Raji (cell line): ENCODE data around the gene ARHGAP22.

ENCODE experiments used
- POLR2A ChIP-seq: IDR thresholded peaks from 2 replicates; pipeline ENCODE4 v1.6.1; 2011; ENCODE audit warnings: low read depth, low read length, control low read depth; ENCODE audit not compliant: insufficient read depth

The ARHGAP22 gene

GRCh38 chr10:48556065-48556464 lies 48.8 kb downstream of the ARHGAP22 start:
- TF ChIP-seq POLR2A = no peak

- TF ChIP-seq POLR2A = no peak
Observed at GRCh38 chr10:48555310-48556042, 49.4 kb downstream of the ARHGAP22 start.

- TF ChIP-seq POLR2A = no peak
Observed at GRCh38 chr10:48554656-48555055, 50.2 kb downstream of the ARHGAP22 start.

GRCh38 chr10:48554246-48554645 lies 50.6 kb downstream of the ARHGAP22 start:
- TF ChIP-seq POLR2A = no peak

GRCh38 chr10:48552946-48553564 lies 51.8 kb downstream of the ARHGAP22 start:
- no peak for TF ChIP-seq POLR2A

- TF ChIP-seq POLR2A = no peak
Observed at GRCh38 chr10:48551861-48552591, 52.8 kb downstream of the ARHGAP22 start.

GRCh38 chr10:48550977-48551376 lies 53.9 kb downstream of the ARHGAP22 start:
- no peak for TF ChIP-seq POLR2A

GRCh38 chr10:48550071-48550691 lies 54.7 kb downstream of the ARHGAP22 start:
- TF ChIP-seq POLR2A = no peak

GRCh38 chr10:48549236-48549635 lies 55.6 kb downstream of the ARHGAP22 start:
- TF ChIP-seq POLR2A = no peak

- TF ChIP-seq POLR2A = no peak
Observed at GRCh38 chr10:48548531-48549135, 56.2 kb downstream of the ARHGAP22 start.

- TF ChIP-seq POLR2A = no peak
Observed at GRCh38 chr10:48547981-48548380, 56.9 kb downstream of the ARHGAP22 start.

GRCh38 chr10:48547061-48547895 lies 57.6 kb downstream of the ARHGAP22 start:
- no peak for TF ChIP-seq POLR2A

- TF ChIP-seq POLR2A = no peak
Observed at GRCh38 chr10:48545462-48546145, 59.3 kb downstream of the ARHGAP22 start.
